Gastrocnemius medialis (tissue), 4 donors: ENCODE measurements around the gene GMPR. TPM values are rescaled to one million over a fixed set of nuclear protein-coding genes. Genes with fewer than 3 reads are reported as not detected.
"Not testable (repeated sequence)": the region's sequence is repeated elsewhere in the genome, so short reads cannot be mapped to it uniquely, and the experiment has no call there.

Experiments used
- ATAC-seq, 2 donors: fragments of 150-250 bp; one replicate each; pipeline ENCODE4 v1.9.1; 2016
- DNase-seq, 2 donors: peaks; one replicate each; pipeline ENCODE4 v3.0.0-alpha.2; 2019
- H3K27ac ChIP-seq, 4 donors: fragments of 200-600 bp; sonication (generic); 1 replicate in 1 of 4; 2 replicates in 3 of 4; pipeline ENCODE4 v1.5.1; 2016 to 2018; ENCODE audit warnings: mild to moderate bottlenecking in 2 of 4, moderate library complexity in 1 of 4
- H3K27me3 ChIP-seq, 3 donors: fragments of 200-600 bp; sonication (generic) in 2 of 3; 1 replicate in 1 of 3; 2 replicates in 2 of 3; pipeline versions ENCODE4 v1.5.1 to v1.6.0; 2016 to 2019; ENCODE audit warnings: mild to moderate bottlenecking in 1 of 3, moderate library complexity in 1 of 3
- H3K36me3 ChIP-seq, 2 donors: fragments of 200-600 bp; sonication (generic) in 1 of 2; one replicate each; pipeline ENCODE4 v1.5.1; 2017 to 2018
- H3K4me1 ChIP-seq, 2 donors: fragments of 200-600 bp; sonication (generic) in 1 of 2; one replicate each; pipeline ENCODE4 v1.5.1; 2016 to 2017; ENCODE audit warnings: mild to moderate bottlenecking in 2 of 2
- H3K4me3 ChIP-seq, 4 donors: fragments of 200-600 bp; sonication (generic) in 3 of 4; 1 replicate in 1 of 4; 2 replicates in 3 of 4; pipeline ENCODE4 v1.5.1; 2016 to 2019; ENCODE audit warnings: mild to moderate bottlenecking in 2 of 4
- H3K9me3 ChIP-seq, 3 donors: fragments of 200-600 bp; sonication (generic) in 2 of 3; 1 replicate in 1 of 3; 2 replicates in 2 of 3; pipeline ENCODE4 v1.5.1; 2016 to 2019
- POLR2A ChIP-seq, 2 donors: fragments of 450-650 bp; IDR thresholded peaks; one replicate each; pipeline ENCODE4 v1.6.1; 2017; ENCODE audit warnings: antibody characterized with exemption in 2 of 2, mild to moderate bottlenecking in 2 of 2, moderate library complexity in 2 of 2
- in situ Hi-C, 4 donors: fragments of 200-750 bp; cut with MboI; loops; one replicate each; pipeline versions ENCODE4 v1.15.0 to v1.8.0; 2017; ENCODE audit warnings: low sequenced_read_pairs in 4 of 4
- intact Hi-C: fragments of 100-400 bp; cut with DNase I; formaldehyde crosslinking; loops from one replicate; pipeline ENCODE4 v1.15.1; 2023; ENCODE audit warnings: low total_unique reads
- total RNA-seq, 4 donors: library from RNA; depleted of rRNA; stranded (reverse); fragments of >200 nt; gene quantifications; one replicate each; pipeline versions ENCODE4 v1.1.0 to v1.2.3, GENCODE V29; 2016
- TF ChIP-seq, protein P1 (sequence below), 5 experiments: fragments of 450-650 bp in 3 of 5; fragments of 200-600 bp in 2 of 5; sonication (generic) in 2 of 5; IDR thresholded peaks in 4 of 5; conservative IDR thresholded peaks in 1 of 5; 1 replicate in 4 of 5; 2 replicates in 1 of 5; pipeline ENCODE4 v1.5.1; 2016 to 2019; ENCODE audit warnings: antibody characterized with exemption in 5 of 5, mild to moderate bottlenecking in 3 of 5, moderate library complexity in 3 of 5

Gene GMPR
- total RNA-seq, 4 donors from 2014 or later: 109 to 266 (median 239) TPM

DNA sequence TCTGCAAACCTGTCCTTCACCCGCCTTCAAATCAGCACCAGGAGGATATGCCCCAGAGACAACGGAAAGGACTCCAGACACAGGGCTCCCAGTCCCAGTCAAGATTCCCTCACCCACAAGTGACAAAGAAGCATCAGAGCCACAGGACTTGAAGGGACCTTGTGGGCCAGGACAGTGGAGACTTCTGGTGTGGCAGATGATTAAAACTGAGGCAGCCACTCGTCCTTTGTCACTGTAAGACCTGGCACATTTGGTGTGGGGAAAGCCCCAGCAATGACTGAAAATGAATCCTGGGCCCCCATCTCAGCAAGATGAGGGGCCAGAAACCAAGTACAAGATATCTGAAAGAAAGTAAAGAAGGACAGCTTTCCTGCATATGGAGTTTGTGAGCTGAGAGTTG, 15.6 kb upstream of the GMPR start:
- no peak for TF ChIP-seq POLR2A (IDR thresholded peaks at IDR 0.05)
- Histone ChIP-seq H3K27me3 (no peaks in the 10 kb centered on the region), H3K4me3 (no peak overlapping the region), H3K9me3 (no peaks in the 10 kb centered on the region), H3K36me3 (no peaks in the 10 kb centered on the region), H3K4me1 (peaks cover 0 to 3% of the 10 kb centered on the region in 2 donors), H3K27ac (no peak overlapping the region)
- no peak for ATAC-seq
- in situ Hi-C loops: no loop called here
- intact Hi-C loops: no loop called here
- no peak for DNase-seq

DNA sequence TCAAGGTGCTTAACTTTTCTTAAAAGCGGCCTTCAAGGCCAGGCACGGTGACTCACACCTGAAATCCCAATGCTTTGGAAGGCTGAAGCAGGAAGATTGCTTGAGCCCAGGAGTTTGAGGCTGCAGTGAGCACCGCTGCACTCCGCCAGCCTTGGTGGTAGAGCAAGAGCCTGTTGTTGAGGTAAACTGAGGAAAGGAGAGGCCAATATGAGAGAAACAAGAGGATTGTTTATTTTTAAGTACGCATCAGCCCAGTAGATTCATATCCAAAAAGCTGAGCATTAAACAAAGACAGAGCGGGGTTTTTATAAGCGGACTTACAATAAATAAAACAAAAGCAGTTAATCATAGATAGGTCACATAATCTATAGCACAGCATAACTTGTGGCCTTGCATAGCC, 15.0 kb upstream of the GMPR start:
- no peak for DNase-seq
- Histone ChIP-seq H3K9me3 (no peaks in the 10 kb centered on the region), H3K27me3 (no peaks in the 10 kb centered on the region), H3K4me1 (peaks cover 0 to 3% of the 10 kb centered on the region in 2 donors), H3K4me3 (no peak overlapping the region), H3K36me3 (no peaks in the 10 kb centered on the region), H3K27ac (no peak overlapping the region)
- intact Hi-C loops: no loop called here
- in situ Hi-C loops: no loop called here
- ATAC-seq: no peak
- TF ChIP-seq, protein P1, sequence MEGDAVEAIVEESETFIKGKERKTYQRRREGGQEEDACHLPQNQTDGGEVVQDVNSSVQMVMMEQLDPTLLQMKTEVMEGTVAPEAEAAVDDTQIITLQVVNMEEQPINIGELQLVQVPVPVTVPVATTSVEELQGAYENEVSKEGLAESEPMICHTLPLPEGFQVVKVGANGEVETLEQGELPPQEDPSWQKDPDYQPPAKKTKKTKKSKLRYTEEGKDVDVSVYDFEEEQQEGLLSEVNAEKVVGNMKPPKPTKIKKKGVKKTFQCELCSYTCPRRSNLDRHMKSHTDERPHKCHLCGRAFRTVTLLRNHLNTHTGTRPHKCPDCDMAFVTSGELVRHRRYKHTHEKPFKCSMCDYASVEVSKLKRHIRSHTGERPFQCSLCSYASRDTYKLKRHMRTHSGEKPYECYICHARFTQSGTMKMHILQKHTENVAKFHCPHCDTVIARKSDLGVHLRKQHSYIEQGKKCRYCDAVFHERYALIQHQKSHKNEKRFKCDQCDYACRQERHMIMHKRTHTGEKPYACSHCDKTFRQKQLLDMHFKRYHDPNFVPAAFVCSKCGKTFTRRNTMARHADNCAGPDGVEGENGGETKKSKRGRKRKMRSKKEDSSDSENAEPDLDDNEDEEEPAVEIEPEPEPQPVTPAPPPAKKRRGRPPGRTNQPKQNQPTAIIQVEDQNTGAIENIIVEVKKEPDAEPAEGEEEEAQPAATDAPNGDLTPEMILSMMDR (IDR thresholded peaks at IDR 0.05 in 4 of 5, conservative IDR thresholded peaks at IDR 0.05 in 1 of 5): no peak
- no peak for TF ChIP-seq POLR2A (IDR thresholded peaks at IDR 0.05)

DNA sequence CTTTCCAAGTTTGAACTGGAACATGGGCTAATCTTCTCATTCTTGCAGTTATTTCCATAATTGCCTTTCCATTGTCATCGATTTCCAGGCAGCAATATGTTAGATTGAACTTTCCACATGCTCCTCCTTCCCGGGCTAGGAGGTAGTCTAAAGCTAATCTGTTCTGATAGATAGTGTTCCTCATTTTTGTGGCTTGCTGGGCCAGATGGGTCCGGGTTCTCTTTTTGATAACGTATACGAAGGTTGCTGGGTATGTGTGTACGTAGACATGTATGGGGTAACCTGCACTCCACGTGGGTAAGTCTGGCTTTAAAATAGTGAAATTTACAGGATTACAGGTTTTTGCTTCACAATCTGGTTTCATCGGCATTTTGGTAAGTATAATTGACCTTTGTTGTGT, 14.0 kb upstream of the GMPR start:
- intact Hi-C loops: no loop called here
- no peak for ATAC-seq
- Histone ChIP-seq H3K9me3 (no peaks in the 10 kb centered on the region), H3K4me3 (no peak overlapping the region), H3K4me1 (peaks cover 4 to 7% of the 10 kb centered on the region in 2 donors), H3K27ac (no peak overlapping the region), H3K36me3 (no peaks in the 10 kb centered on the region), H3K27me3 (no peaks in the 10 kb centered on the region)
- DNase-seq: no peak
- TF ChIP-seq, protein P1 (IDR thresholded peaks at IDR 0.05 in 4 of 5, conservative IDR thresholded peaks at IDR 0.05 in 1 of 5): no peak
- TF ChIP-seq POLR2A (IDR thresholded peaks at IDR 0.05): no peak
- in situ Hi-C loops: no loop called here

DNA sequence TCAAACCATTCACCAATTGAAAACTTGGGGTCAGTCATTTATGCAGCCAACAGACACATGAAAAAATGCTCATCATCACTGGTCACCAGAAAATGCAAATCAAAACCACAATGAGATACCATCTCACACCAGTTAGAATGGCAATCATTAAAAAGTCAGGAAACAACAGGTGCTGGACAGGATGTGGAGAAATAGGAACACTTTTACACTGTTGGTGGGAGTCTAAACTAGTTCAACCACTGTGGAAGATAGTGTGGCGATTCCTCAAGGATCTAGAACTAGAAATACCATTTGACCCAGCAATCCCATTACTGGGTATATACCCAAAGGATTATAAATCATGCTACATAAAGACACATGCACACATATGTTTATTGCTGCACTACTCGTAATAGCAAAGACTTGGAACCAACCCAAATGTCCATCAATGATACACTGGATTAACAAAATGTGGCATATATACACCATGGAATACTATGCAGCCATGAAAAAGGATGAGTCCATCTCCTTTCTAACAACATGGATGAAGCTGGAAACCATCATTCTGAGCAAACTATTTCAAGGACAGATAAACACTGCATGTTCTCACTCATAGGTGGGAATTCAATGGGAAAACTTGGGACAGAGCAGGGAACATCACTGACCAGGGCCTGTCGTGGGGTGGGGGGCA, 13.2 kb upstream of the GMPR start:
- ATAC-seq, in situ Hi-C loops, H3K27me3 ChIP-seq: not testable (repeated sequence)

DNA sequence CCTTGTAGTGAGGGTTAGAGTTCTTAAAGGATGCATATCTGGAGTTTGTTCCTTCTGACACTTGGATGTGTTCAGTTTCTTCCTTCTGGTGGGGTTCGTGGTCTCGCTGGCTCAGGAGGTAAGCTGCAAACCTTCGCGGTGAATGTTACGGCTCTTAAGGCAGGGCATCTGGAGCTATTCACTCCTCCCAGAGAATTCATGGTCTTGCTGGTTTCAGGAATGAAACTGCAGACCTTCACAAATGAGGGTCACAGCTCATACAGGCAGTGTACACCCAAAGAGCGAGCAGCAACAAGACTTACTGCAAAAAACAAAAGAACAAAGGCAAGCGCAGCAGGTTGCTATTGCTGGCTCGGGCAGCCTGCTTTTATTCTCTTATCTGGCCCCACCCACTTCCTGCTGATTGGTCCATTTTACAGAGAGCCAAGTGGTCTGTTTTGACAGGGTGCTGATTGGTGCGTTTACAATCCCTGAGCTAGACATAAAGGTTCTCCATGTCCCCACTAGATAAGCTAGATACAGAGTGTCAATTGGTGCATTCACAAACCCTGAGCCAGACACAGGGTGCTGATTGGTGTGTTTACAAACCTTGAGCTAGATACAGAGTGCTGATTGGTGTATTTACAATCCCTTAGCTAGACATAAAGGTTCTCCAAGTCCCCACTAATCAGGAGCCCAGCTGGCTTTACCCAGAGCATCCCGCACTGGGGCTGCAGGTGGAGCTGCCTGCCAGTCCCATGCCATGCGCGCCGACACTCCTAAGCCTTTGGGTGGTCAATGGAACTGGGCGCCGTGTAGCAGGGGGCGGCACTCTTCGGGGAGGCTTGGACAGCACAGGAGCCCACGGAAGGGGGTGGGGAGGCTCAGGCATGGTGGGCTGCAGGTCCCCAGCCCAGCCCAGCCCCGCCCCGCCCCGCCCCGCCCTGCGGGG, 12.0 kb upstream of the GMPR start:
- H3K36me3 ChIP-seq, in situ Hi-C loops, H3K27me3 ChIP-seq, ATAC-seq, H3K9me3 ChIP-seq, H3K27ac ChIP-seq, H3K4me3 ChIP-seq, intact Hi-C loops, DNase-seq: not testable (repeated sequence)
- H3K4me1 ChIP-seq: peaks cover 8 to 14% of the 10 kb centered on the region in 2 donors

More for the DNA sequence above, 13.2 kb upstream of the GMPR start:
- H3K27ac ChIP-seq, H3K4me3 ChIP-seq, H3K9me3 ChIP-seq, H3K36me3 ChIP-seq, intact Hi-C loops, DNase-seq: not testable (repeated sequence)
- H3K4me1 ChIP-seq: peaks cover 8 to 14% of the 10 kb centered on the region in 2 donors

DNA sequence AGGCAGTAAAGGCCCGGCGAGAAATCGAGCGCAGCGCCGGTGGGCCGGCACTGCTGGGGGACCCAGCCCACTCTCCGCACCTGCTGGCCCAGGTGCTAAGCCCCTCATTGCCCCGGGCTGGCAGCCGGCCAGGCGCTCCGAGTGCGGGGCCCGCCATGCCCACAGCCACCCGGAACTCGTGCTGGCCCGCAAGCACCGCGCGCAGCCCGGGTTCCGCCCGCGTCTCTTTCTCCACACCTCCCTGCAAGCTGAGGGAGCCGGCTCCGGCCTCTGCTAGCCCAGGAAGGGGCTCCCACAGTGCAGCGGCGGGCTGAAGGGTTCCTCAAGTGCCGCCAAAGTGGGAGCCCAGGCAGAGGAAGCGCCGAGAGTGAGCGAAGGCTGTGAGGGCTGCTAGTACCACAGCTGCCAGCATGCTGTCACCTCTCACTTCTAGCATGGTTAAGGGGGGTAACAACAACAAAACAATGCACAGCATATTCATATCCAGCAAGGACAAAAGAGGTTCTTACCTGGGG, 11.3 kb upstream of the GMPR start:
- Histone ChIP-seq H3K36me3 (no peaks in the 10 kb centered on the region), H3K4me1 (peaks cover 8 to 14% of the 10 kb centered on the region in 2 donors), H3K9me3 (no peaks in the 10 kb centered on the region), H3K27me3 (no peaks in the 10 kb centered on the region), H3K4me3 (no peak overlapping the region), H3K27ac (no peak overlapping the region)
- intact Hi-C loops (no loop called here), in situ Hi-C loops (no loop called here)
- no peak for ATAC-seq
- DNase-seq: no peak
- TF ChIP-seq, protein P1 (IDR thresholded peaks at IDR 0.05 in 4 of 5, conservative IDR thresholded peaks at IDR 0.05 in 1 of 5): no peak
- TF ChIP-seq POLR2A (IDR thresholded peaks at IDR 0.05): no peak
